Measurements from ENCODE around the gene CPPED1. TPM values are rescaled to one million over a fixed set of nuclear protein-coding genes. Genes with fewer than 3 reads are reported as not detected.

CPPED1 gene
- total and polyA plus RNA-seq, 8 donors, result 8.0 to 178 (median 13.1) TPM

GRCh38 chr16:12664164-12664733 lies 139.4 kb downstream of the CPPED1 start:
- no peaks in the 10 kb centered on the region for H3K27me3 ChIP-seq
- TF ChIP-seq POLR2AphosphoS5 (IDR thresholded peaks at IDR 0.05) (no peak), EP300 (IDR thresholded peaks at IDR 0.05) (no peak), POLR2A (IDR thresholded peaks at IDR 0.05) (no peak)
- TF ChIP-seq, protein P1, sequence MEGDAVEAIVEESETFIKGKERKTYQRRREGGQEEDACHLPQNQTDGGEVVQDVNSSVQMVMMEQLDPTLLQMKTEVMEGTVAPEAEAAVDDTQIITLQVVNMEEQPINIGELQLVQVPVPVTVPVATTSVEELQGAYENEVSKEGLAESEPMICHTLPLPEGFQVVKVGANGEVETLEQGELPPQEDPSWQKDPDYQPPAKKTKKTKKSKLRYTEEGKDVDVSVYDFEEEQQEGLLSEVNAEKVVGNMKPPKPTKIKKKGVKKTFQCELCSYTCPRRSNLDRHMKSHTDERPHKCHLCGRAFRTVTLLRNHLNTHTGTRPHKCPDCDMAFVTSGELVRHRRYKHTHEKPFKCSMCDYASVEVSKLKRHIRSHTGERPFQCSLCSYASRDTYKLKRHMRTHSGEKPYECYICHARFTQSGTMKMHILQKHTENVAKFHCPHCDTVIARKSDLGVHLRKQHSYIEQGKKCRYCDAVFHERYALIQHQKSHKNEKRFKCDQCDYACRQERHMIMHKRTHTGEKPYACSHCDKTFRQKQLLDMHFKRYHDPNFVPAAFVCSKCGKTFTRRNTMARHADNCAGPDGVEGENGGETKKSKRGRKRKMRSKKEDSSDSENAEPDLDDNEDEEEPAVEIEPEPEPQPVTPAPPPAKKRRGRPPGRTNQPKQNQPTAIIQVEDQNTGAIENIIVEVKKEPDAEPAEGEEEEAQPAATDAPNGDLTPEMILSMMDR (IDR thresholded peaks at IDR 0.05), result no peak
- intact Hi-C loops (cut with DNase I; ENCODE audit: low total_unique reads), result no loop called here
- no peak overlapping the region for H3K4me3 ChIP-seq
- H3K4me1 ChIP-seq, result no peaks in the 10 kb centered on the region
- peaks cover 0 to 33% (median 16%) of the 10 kb centered on the region in 4 donors for H3K9me3 ChIP-seq
- WGBS, 5 donors, result 90 to 95% (median 94%) methylated on average over 9 of the region's 9 CpGs
- H3K27ac ChIP-seq, result no peak overlapping the region
- peaks cover 0 to 37% (median 26%) of the 10 kb centered on the region in 4 donors for H3K36me3 ChIP-seq
- DNase-seq, result no peak

GRCh38 chr16:12661656-12662172 lies 142.0 kb downstream of the CPPED1 start:
- Histone ChIP-seq H3K9me3 (peaks cover 3 to 32% (median 12%) of the 10 kb centered on the region in 4 donors), H3K36me3 (peaks cover 0 to 37% (median 26%) of the 10 kb centered on the region in 4 donors), H3K27ac (no peak overlapping the region), H3K27me3 (no peaks in the 10 kb centered on the region), H3K4me1 (no peaks in the 10 kb centered on the region), H3K4me3 (no peak overlapping the region)
- peak in 1 of 2 donors; percentile 78 for DNase-seq
- TF ChIP-seq POLR2AphosphoS5 (IDR thresholded peaks at IDR 0.05) (no peak), POLR2A (IDR thresholded peaks at IDR 0.05) (no peak), EP300 (IDR thresholded peaks at IDR 0.05) (no peak)
- TF ChIP-seq, protein P1 (IDR thresholded peaks at IDR 0.05), result no peak
- 43 to 56% (median 51%) methylated on average over 10 of the region's 10 CpGs for WGBS, 5 donors
- intact Hi-C loops (cut with DNase I; ENCODE audit: low total_unique reads), result no loop called here

GRCh38 chr16:12659871-12660270 lies 143.8 kb downstream of the CPPED1 start:
- H3K27ac ChIP-seq, result no peak overlapping the region
- no peak for DNase-seq
- no peak overlapping the region for H3K4me3 ChIP-seq
- intact Hi-C loops (cut with DNase I; ENCODE audit: low total_unique reads), result no loop called here
- peaks cover 3 to 34% (median 12%) of the 10 kb centered on the region in 4 donors for H3K9me3 ChIP-seq
- WGBS, 5 donors, result 77 to 85% (median 82%) methylated on average over 3 of the region's 3 CpGs
- H3K36me3 ChIP-seq, result peaks cover 0 to 36% (median 25%) of the 10 kb centered on the region in 4 donors
- TF ChIP-seq, protein P1 (IDR thresholded peaks at IDR 0.05), result no peak
- TF ChIP-seq POLR2AphosphoS5 (IDR thresholded peaks at IDR 0.05) (no peak), EP300 (IDR thresholded peaks at IDR 0.05) (no peak), POLR2A (IDR thresholded peaks at IDR 0.05) (no peak)
- H3K4me1 ChIP-seq, result no peaks in the 10 kb centered on the region
- no peaks in the 10 kb centered on the region for H3K27me3 ChIP-seq

- Histone ChIP-seq H3K27me3 (no peaks in the 10 kb centered on the region), H3K4me1 (no peaks in the 10 kb centered on the region), H3K4me3 (no peak overlapping the region), H3K36me3 (peaks cover 0 to 23% (median 12%) of the 10 kb centered on the region in 4 donors), H3K27ac (no peak overlapping the region), H3K9me3 (peaks cover 3 to 34% (median 12%) of the 10 kb centered on the region in 4 donors)
- no peak for DNase-seq
- TF ChIP-seq EP300 (IDR thresholded peaks at IDR 0.05), result no peak
- no peak for TF ChIP-seq POLR2AphosphoS5 (IDR thresholded peaks at IDR 0.05)
- TF ChIP-seq, protein P1 (IDR thresholded peaks at IDR 0.05), result no peak
- TF ChIP-seq POLR2A (IDR thresholded peaks at IDR 0.05), result no peak
- 91 to 99% (median 98%) methylated on average over 5 of the region's 5 CpGs for WGBS, 5 donors
- intact Hi-C loops (cut with DNase I; ENCODE audit: low total_unique reads), result no loop called here
These were observed 145.2 kb downstream of the CPPED1 start for GRCh38 chr16:12658506-12658905.

All from stomach (tissue), 9 donors.